SK-N-SH (cell line): ENCODE results near the gene HSPA9. TPM values are rescaled to one million over a fixed set of nuclear protein-coding genes. Genes with fewer than 3 reads are reported as not detected.

Experiments used
- CTCF ChIA-PET: fragments of 300-600, 350-600 bp; formaldehyde crosslinking; extraction: SDS; loops from one replicate; lab custom pipeline; 2021; lab: Yijun Ruan, JAX
- POLR2A ChIA-PET: fragments of 350-600 bp; sonication (Branson Sonifier 250); formaldehyde crosslinking; extraction: SDS; loops from one replicate; lab custom pipeline; 2020; ENCODE audit warnings: antibody characterized with exemption, inconsistent platforms; lab: Yijun Ruan, JAX
- DNase-seq: peaks from one replicate; pipeline ENCODE4 v3.0.0; 2012
- H2AFZ ChIP-seq: fragments of 200-600 bp; sonication (generic); 2 replicates; pipeline ENCODE4 v1.8.1; 2016; ENCODE audit warnings: antibody characterized with exemption, mild to moderate bottlenecking, low read depth
- H3F3A ChIP-seq: fragments of 200-600 bp; sonication (generic); replicated peaks from 2 replicates; pipeline ENCODE3; 2016; ENCODE audit warnings: antibody characterized with exemption, mild to moderate bottlenecking; ENCODE audit not compliant: insufficient read depth
- H3K27ac ChIP-seq, 2 experiments: fragments of 200-500 bp in 1 of 2; fragments of 200-600 bp in 1 of 2; sonication (Bioruptor generic) in 1 of 2; sonication (generic), shearing (Covaris generic) in 1 of 2; 2 replicates each; pipeline versions ENCODE4 v1.5.1 to v1.6.1; 2014 to 2016; ENCODE audit warnings: low read depth in 2 of 2, inconsistent platforms in 1 of 2, low read length in 1 of 2, mild to moderate bottlenecking in 1 of 2, mixed read lengths in 1 of 2
- H3K27me3 ChIP-seq: fragments of 200-600 bp; sonication (generic), shearing (Covaris generic); 2 replicates; pipeline ENCODE4 v1.6.1; 2016; ENCODE audit warnings: mixed run types; ENCODE audit not compliant: insufficient read depth
- H3K36me3 ChIP-seq, 2 experiments: fragments of 200-500 bp in 1 of 2; fragments of 200-600 bp in 1 of 2; sonication (Bioruptor generic) in 1 of 2; sonication (generic) in 1 of 2; replicated peaks in 1 of 2; 2 replicates each; pipeline versions ENCODE3 to v1.5.1; 2014 to 2016; ENCODE audit warnings: low read length in 1 of 2, mild to moderate bottlenecking in 1 of 2; ENCODE audit not compliant: insufficient read depth in 2 of 2, control insufficient read depth in 1 of 2
- H3K4me1 ChIP-seq, 2 experiments: fragments of 200-500 bp in 1 of 2; fragments of 200-600 bp in 1 of 2; sonication (Bioruptor generic) in 1 of 2; sonication (generic), shearing (Covaris generic) in 1 of 2; 2 replicates each; pipeline versions ENCODE4 v1.5.1 to v1.6.1; 2014 to 2016; ENCODE audit warnings: low read depth in 1 of 2, low read length in 1 of 2, mixed run types in 1 of 2; ENCODE audit not compliant: insufficient read depth in 2 of 2, control insufficient read depth in 1 of 2
- H3K4me2 ChIP-seq: fragments of 200-600 bp; sonication (generic), shearing (Covaris generic); 2 replicates; pipeline ENCODE4 v1.6.1; 2017; ENCODE audit warnings: mixed run types
- H3K4me3 ChIP-seq, 2 experiments: fragments of 200-500 bp in 1 of 2; fragments of 200-600 bp in 1 of 2; sonication (Bioruptor generic) in 1 of 2; sonication (generic), shearing (Covaris generic) in 1 of 2; 2 replicates each; pipeline versions ENCODE4 v1.5.1 to v1.8.1; 2014 to 2016; ENCODE audit warnings: low read depth in 2 of 2, inconsistent platforms in 1 of 2, low read length in 1 of 2, mild to moderate bottlenecking in 1 of 2, mixed read lengths in 1 of 2, moderate library complexity in 1 of 2
- H3K79me2 ChIP-seq: fragments of 200-600 bp; sonication (generic); 2 replicates; pipeline ENCODE4 v1.8.1; 2017; ENCODE audit warnings: mild to moderate bottlenecking; ENCODE audit not compliant: insufficient read depth
- H3K9ac ChIP-seq: fragments of 200-600 bp; sonication (generic); 2 replicates; pipeline ENCODE4 v1.6.1; 2017; ENCODE audit warnings: mixed run types
- H3K9me2 ChIP-seq: fragments of 200-600 bp; sonication (generic); 2 replicates; pipeline ENCODE4 v1.6.1; 2017; ENCODE audit warnings: mixed run types
- H3K9me3 ChIP-seq: fragments of 200-600 bp; sonication (generic); 2 replicates; pipeline ENCODE4 v1.6.1; 2017; ENCODE audit warnings: mixed run types, mild to moderate bottlenecking, moderate library complexity
- H4K20me1 ChIP-seq: fragments of 200-600 bp; sonication (generic); 2 replicates; pipeline ENCODE4 v1.6.1; 2017; ENCODE audit warnings: mild to moderate bottlenecking, mixed run types; ENCODE audit not compliant: insufficient read depth
- CHD2 ChIP-seq: fragments of 150-350 bp; IDR thresholded peaks from 2 replicates; pipeline ENCODE4 v1.6.1; 2018; ENCODE audit warnings: low read length; ENCODE audit not compliant: partially characterized antibody
- ELF1 ChIP-seq: IDR thresholded peaks from 2 replicates; pipeline ENCODE4 v1.4.0; 2012
- EP300 ChIP-seq, 2 experiments: IDR thresholded peaks; 2 replicates each; pipeline versions ENCODE4 v1.4.0 to v1.6.1; 2012; ENCODE audit warnings: borderline replicate concordance in 1 of 2, low read depth in 1 of 2, low read length in 1 of 2
- EZH2phosphoT487 ChIP-seq: fragments of 200-600 bp; sonication (generic); IDR thresholded peaks from 2 replicates; pipeline ENCODE4 v1.6.1; 2017; ENCODE audit warnings: low read depth, mixed run types, mild to moderate bottlenecking, antibody characterized with exemption, moderate library complexity, borderline replicate concordance
- FOXJ3 ChIP-seq: sonication (generic); formaldehyde crosslinking; IDR thresholded peaks from 2 replicates; pipeline ENCODE4 v1.5.1; 2020; ENCODE audit warnings: mild to moderate bottlenecking, missing genetic modification reagents
- FOXM1 ChIP-seq: IDR thresholded peaks from 2 replicates; pipeline ENCODE4 v1.4.0; 2012; ENCODE audit warnings: low read depth, mild to moderate bottlenecking
- IRF3 ChIP-seq: fragments of 150-350 bp; IDR thresholded peaks from 2 replicates; pipeline ENCODE4 v1.6.1; 2016; ENCODE audit warnings: mild to moderate bottlenecking, low read depth, low read length
- MAX ChIP-seq: IDR thresholded peaks from 2 replicates; pipeline ENCODE4 v1.4.0; 2012; ENCODE audit warnings: low read depth
- MXI1 ChIP-seq: IDR thresholded peaks from 2 replicates; pipeline ENCODE4 v1.6.1; 2012; ENCODE audit warnings: mild to moderate bottlenecking, low read depth, low read length, improper control_type of control experiment
- POLR2AphosphoS5 ChIP-seq: IDR thresholded peaks from 2 replicates; pipeline ENCODE4 v1.6.1; 2012; ENCODE audit warnings: low read depth, low read length
- RAD21 ChIP-seq: IDR thresholded peaks from 2 replicates; pipeline ENCODE4 v1.6.1; 2012; ENCODE audit warnings: mild to moderate bottlenecking, low read length
- RCOR1 ChIP-seq: fragments of 150-350 bp; IDR thresholded peaks from 2 replicates; pipeline ENCODE4 v1.6.1; 2017; ENCODE audit warnings: antibody characterized with exemption, low read length
- RFX5 ChIP-seq: IDR thresholded peaks from 2 replicates; pipeline ENCODE4 v1.6.1; 2012; ENCODE audit warnings: mild to moderate bottlenecking, improper control_type of control experiment, low read length
- TAF1 ChIP-seq: IDR thresholded peaks from 2 replicates; pipeline ENCODE4 v1.6.1; 2012; ENCODE audit warnings: low read depth, mild to moderate bottlenecking, low read length, moderate library complexity, borderline replicate concordance
- WGBS: methylation state at CpG from one replicate; pipeline ENCODE4 v1.1.6; 2017; ENCODE audit warnings: low lambda C conversion rate; 5-methylcytosine and 5-hydroxymethylcytosine counted together
- polyA plus RNA-seq, 3 experiments: library from polyadenylated mRNA; depleted of rRNA; stranded (reverse); fragments of >200 nt; gene quantifications; 2 replicates each; pipeline ENCODE4 v1.2.3, GENCODE V29; 2012
- TF ChIP-seq, protein P1 (sequence below): IDR thresholded peaks from 2 replicates; pipeline ENCODE4 v1.4.0; 2012; ENCODE audit warnings: low read depth, borderline replicate concordance
- TF ChIP-seq, protein P2 (sequence below): IDR thresholded peaks from 2 replicates; pipeline ENCODE4; 2012

HSPA9 gene
- polyA plus RNA-seq, 1 of the 3 experiments (the other 2 are of a cell fraction) = 153 TPM

DNA sequence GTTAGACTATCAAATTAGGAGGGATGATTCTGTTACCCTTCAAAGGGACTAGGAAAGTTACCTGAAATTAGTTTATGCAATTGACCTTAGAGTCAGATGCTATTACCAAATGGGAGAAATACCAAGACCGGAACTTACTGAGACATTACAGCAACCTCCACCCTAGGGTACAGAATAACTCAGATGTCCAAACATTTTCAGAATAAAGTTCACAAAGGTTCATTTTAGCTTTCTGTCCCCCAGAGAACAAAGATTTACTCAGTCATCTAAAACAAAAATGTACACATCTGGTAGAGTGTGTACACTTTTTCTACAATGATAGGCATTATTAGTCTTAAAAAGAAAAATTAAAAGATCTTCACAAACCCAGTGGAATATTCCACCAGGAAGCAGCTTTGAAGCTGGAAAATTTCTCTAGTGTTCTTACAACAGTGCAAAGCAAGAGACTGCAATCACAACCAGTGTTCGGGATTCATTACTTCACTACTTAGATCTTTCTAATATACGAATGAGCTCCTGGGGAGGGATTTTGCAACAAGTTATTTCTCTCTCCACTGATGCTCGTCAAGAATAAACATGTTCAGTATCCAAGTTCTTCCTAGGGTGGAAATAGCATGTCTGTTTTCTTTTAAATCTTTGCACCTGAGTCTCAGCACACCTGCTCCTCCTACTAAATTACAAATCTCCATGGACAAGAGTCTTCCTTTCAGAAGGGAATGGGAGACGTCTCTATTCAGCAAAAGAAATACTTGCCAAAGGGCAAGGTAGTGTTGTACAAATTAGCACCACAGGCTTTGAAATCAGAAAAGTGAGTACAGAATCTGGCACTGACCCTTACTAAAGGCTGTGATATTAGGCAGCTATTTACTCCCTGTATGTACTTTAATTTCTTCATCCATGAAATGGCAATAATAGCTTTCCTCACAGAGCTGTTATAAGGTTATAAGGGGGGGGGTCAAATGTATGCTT is 40.9 kb downstream of the HSPA9 start:
- H3K27ac ChIP-seq = no peak overlapping the region
- H3K9ac ChIP-seq = no peak overlapping the region
- H4K20me1 ChIP-seq = peaks cover 92% of the 10 kb centered on the region
- WGBS = 95% methylated on average over 5 of the region's 5 CpGs
- H3K36me3 ChIP-seq = peaks cover 32 to 40% of the 10 kb centered on the region in 2 experiments
- TF ChIP-seq RAD21 = no peak
- no peak for TF ChIP-seq TAF1
- no peak for TF ChIP-seq MAX
- no peak for TF ChIP-seq EP300 (IDR thresholded peaks at IDR 0.05; ENCODE audit: borderline replicate concordance in 1 of 2, low read depth in 1 of 2, low read length in 1 of 2)
- no peak for TF ChIP-seq FOXM1
- TF ChIP-seq, protein P1, sequence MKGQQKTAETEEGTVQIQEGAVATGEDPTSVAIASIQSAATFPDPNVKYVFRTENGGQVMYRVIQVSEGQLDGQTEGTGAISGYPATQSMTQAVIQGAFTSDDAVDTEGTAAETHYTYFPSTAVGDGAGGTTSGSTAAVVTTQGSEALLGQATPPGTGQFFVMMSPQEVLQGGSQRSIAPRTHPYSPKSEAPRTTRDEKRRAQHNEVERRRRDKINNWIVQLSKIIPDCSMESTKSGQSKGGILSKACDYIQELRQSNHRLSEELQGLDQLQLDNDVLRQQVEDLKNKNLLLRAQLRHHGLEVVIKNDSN = no peak
- no peak for TF ChIP-seq MXI1
- no peak for TF ChIP-seq FOXJ3 (CRISPR knock-in tag)
- no peak for TF ChIP-seq RFX5
- no peak for TF ChIP-seq POLR2AphosphoS5
- TF ChIP-seq EZH2phosphoT487 = no peak
- TF ChIP-seq, protein P2, sequence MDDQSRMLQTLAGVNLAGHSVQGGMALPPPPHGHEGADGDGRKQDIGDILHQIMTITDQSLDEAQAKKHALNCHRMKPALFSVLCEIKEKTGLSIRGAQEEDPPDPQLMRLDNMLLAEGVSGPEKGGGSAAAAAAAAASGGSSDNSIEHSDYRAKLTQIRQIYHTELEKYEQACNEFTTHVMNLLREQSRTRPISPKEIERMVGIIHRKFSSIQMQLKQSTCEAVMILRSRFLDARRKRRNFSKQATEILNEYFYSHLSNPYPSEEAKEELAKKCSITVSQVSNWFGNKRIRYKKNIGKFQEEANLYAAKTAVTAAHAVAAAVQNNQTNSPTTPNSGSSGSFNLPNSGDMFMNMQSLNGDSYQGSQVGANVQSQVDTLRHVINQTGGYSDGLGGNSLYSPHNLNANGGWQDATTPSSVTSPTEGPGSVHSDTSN = no peak
- no peak for TF ChIP-seq RCOR1
- TF ChIP-seq ELF1 = no peak
- TF ChIP-seq IRF3 = no peak
- no peak for TF ChIP-seq CHD2
- no peaks in the 10 kb centered on the region for H3K9me3 ChIP-seq
- H3F3A ChIP-seq = no peaks in the 10 kb centered on the region
- POLR2A ChIA-PET = interaction anchor here (0.9 to 1.1 kb wide), 2 partner anchors 9 to 23 kb away, joined by 3 read pairs; no protein-coding TSS in a partner anchor
- H3K79me2 ChIP-seq = peaks cover 100% of the 10 kb centered on the region
- H3K4me2 ChIP-seq = no peak overlapping the region
- H3K4me3 ChIP-seq = no peak overlapping the region
- no peaks in the 10 kb centered on the region for H3K9me2 ChIP-seq
- no peaks in the 10 kb centered on the region for H3K27me3 ChIP-seq
- no peak overlapping the region for H2AFZ ChIP-seq
- DNase-seq = no peak
- H3K4me1 ChIP-seq = no peaks in the 10 kb centered on the region
- CTCF ChIA-PET = interaction anchor here (0.6 to 2.5 kb wide), 3 partner anchors 30 to 361 kb away, joined by 4 to 5 read pairs (median 5); partner anchors contain the start of gene KDM3B
